HTERT RPE-1 (cell line): Measurements from ENCODE around the gene NR5A2.

ENCODE experiments used
- in situ Hi-C: fragments of 300-500 bp; cut with MboI; formaldehyde crosslinking; loops from 4 replicates; pipeline ENCODE4 v1.14.3; 2020; ENCODE audit warnings: low sequenced_read_pairs

NR5A2 gene

DNA sequence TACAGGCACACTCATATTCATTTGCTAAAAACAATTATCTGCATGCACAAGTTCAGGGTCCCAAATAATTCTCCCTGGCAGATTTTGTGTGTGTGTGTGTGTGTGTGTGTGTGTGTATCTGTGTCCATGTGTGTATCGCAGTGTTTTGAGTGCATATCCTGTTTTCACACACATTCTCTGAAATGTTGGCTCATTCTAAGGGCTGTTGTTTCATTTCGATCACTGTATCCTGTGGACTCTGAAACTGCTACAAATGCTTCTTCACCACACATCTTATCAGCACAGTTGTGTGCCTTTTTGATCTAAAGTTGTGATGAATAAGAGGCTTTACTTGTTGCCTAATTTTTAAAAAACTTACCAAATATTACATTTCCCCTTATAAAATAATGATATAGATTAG is 34.6 kb downstream of the NR5A2 start:
- in situ Hi-C loops: no loop called here

DNA sequence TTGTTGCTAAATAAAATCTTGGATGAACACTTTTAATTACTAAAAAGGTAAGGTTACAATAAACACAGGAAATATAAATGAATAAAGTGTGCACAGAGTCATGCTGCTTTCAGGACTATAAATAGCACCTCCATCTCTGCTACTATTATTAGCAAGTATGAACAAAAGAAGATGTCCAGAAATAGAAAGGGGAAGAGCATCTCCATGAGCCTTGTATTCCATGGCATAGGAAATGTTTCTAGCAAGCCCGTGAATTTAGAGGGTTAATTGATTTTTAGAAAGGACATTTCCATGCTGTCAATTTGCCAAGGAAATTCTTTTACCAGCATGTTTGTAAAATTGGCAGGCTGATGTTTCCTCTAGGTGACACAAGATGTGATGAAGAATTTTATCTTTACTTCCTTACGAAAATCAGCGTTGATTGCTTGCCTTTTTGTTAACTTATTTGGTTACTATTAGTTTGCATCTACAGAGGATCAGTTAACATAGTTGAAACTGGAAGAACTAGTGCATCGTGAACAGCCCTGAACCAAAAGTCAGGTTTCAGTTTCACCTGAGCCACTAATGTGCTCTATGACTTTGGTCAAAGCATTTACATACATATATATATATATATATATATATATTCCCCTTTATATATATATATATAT is 45.3 kb downstream of the NR5A2 start:
- in situ Hi-C loops: no loop called here

DNA sequence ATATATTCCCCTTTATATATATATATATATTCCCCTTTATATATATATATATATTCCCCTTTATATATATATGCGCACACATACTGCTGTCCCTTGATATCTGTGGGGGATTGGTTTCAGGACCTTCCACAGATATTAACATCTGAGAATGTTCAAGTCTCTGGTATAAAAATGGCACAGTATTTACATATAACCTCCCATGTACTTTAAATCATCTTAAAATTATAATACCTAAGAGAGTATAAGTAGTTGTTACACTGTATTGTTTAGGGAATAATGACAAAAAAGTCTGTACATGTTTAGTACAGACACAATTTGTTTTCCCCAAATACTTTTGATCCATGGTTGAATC is 45.8 kb downstream of the NR5A2 start:
- in situ Hi-C loops: no loop called here

DNA sequence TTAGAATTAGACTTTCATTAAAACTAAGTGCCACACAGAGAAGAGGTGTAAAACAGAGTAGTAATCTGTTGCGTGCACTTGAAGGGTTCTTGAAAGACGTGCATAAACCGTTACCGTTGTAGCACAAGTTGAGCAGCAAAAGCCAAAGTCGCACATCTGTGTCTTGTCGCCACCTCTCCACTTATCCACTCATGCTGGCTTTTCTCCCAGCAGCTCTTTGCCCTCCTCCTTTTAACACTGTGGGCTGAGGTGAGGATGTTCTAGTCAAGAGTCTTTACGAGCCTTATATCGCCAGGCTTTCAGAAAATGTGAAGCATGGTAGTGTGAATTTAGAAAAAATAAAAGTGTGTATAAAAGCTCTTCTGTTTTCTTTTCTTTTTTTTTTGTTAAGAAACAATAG is 48.0 kb downstream of the NR5A2 start:
- in situ Hi-C loops: no loop called here

DNA sequence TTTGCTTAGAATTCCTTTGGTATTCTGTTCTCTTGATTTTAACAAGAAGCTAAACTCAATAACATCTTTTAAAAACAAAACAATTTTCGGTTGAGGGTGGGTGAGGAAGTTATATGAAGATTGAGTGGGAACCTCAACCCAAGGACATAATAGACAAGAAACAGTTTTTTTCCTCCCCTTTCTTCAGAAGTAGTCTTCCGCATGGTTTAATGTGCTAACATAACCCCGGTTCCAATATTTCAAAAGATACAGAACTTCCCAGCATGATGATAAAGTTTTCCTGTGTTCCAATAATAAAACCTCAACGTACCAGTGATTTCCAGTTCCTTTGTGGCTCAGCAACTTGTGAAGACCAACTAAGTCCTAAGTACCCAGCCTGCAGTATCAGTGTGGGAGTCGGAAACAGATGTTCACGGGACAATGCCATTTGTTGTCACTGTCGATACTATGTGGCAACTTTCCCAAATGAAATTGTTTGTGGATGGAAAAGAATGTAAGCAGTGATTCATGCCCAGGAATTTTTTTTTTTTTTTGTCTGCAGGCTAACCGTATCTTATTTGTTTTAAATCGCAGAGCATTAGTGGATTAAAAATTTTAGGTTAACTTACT is 48.5 kb downstream of the NR5A2 start:
- in situ Hi-C loops: no loop called here

DNA sequence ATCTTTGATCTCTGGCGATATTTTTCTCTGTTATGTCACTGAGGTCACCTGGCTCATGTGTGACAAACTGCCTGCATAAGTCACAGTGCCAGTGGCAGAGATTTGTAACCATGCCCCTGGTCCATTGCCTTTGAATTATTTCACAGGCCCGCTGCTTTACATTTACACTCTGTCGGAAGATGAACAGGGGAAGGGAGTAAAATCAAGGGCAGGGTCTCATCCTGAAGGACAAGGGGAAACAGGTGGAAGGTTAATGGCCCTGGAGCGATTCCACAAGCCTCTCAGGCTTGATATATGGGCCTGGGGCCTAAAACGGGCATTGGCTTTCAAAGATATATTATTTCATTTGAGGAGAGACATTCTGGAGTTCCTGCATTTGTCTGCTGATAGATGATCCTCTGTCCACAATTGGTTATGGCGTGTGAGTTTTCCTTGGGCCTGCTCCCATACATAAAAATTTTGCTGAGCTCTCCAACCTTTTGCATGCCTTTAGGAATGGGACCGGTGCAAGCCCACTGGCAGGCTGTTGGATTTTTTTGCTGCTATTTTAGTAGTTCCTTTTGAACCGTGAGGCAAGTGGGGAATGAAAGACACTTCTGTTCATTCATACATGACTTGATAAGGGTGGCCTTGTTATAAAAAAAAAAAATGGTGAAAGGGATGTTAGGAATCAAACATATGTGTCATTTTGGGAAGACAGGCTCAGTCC is 51.9 kb downstream of the NR5A2 start:
- in situ Hi-C loops: no loop called here

DNA sequence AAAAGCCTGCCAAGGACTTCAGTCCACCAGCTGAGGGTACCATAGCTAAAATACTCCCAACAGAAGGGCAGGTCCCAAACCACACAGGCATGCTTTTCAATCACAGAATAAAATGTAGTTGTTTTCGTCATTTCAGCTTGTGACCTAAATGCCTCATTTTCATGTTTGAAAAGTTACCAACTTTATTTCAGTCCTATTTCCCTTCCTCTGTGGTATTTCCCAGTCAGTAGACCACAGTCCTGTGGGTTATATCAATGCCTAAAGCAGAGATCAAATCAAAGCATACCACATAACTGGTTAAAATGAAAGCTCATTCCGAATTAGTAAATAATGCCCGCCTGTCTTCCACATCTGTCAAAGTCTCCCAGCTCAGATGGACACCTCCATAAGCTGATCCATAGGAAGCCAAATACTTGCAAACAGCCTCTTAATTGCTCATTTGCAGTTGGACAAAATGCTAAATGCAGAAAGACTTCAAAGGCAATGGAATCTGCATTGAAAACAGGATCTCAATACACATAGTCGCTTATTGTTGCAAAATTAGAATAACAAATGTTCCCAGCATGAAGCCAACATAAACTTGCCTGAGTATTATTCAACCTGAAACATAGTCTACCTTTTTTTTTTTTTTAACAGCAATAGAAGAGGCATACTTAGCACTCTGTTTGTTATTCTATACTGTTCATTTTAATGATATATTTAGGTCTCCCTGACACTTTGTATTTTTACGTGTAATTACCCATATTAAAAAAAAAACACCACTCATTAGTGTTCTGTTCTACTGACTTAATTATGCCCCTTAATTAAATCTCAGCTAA is 53.9 kb downstream of the NR5A2 start:
- in situ Hi-C loops: no loop called here

DNA sequence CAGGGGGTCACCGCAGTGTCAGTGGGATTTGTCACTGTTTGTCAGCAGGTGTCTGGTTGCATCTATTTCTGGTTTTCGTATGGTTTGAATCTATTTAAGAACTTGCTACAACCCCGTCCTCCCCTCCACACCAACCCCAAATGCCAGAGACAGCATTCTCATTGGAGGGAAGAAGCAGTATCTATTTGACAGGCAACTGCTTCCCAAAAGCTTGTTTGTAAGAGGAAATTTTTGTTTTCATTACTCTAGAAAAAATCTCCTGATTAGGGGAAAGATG is 54.4 kb downstream of the NR5A2 start:
- in situ Hi-C loops: no loop called here

DNA sequence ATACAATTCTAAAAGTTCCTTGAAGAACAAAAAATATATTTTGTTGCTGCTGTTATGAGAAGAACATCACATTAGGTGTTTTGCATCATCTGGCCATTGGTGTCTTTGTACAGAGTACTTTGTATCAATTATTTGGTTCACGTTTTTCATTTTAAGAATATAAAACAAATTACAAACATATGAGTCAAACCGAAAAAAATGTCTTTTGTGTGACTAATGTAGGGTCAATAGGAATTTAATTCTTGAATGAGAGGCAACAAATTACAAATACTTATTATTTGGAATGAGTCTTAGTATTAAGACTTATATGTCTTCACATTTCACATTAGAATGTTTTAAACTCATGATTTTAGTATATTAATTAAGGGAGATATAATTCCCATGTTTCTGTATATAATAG is 54.8 kb downstream of the NR5A2 start:
- in situ Hi-C loops: no loop called here

DNA sequence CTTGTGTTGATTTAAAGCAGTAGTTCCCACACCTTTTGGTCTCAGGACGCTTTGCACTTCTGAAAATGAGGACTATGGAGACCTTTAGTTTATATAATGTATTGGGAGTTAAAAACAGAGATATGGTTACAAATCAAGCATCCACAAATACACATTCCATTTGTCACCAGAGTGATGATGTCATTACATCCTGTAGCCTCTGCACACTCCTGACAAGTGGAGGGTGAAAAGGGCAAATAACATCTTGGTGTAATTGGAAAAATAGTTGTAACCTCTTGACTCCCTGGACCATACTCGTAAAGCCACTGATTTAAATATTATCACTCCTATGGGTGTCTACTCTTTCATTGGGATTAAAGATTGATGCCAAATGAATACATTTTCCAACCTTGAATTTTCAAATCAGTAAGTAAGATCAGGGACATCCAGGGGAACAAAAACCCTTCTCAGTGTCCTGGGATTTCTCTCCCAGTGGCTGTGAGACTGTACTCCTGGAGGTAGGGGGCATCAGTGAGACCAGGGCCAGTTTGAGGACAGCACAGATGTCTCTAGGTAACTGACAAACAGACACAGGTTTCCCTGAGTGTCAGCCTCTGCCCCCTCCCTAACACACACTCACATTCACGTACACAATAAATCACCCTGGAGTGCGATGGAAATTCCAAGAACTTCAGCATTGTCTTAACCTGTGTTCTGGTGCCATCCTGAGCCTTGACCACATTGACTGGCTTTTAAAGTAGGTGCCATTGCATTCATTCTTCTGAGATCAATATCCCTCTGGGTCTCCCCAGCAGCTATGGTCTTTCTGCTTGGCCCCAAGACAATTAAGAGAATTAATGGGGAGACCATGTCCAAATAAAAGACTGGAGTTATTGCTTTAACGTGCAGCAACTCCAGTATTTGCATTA is 63.0 kb downstream of the NR5A2 start:
- in situ Hi-C loops: no loop called here

DNA sequence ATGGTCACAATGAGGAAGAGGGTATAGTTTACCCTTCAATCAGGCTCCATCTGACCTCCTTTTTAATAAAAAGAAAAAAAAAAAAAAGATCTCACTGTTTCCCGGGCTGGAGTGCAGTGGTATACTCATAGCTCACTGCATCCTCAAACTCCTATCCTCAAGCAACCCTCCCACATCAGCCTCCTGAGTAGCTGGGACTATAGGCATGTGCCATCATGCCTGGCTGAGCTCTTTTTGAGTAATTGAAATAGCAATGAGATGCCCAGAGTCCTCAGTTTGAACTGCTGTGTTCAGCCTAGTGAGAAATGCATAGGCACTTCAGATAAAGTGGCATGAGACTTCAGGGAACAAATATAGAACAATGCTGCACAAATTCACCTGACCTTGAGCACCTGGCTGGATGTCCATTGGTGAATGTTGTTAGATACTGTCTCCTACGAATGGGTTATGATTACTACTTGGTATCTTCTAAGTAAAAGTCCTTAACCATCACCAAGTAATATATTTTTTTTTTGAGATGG is 67.6 kb downstream of the NR5A2 start:
- in situ Hi-C loops: no loop called here

DNA sequence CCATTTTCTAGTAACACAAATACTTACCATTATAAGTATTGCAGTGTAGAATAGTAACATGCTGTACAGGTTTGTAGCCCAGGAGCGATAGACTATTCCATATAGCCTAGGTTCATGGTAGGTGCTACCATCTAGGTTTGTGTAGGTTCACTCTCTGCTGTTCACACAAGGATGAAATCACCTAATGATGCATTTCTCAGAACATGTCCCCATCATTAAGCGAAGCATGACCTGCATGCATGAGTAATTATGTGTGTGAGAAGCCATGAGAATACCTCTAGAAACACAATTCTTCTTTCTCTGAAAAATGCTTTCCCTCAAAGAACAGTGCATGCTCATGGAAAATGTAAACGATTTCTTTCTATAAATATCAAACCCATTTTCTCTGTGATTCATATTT is 69.3 kb downstream of the NR5A2 start:
- in situ Hi-C loops: no loop called here

DNA sequence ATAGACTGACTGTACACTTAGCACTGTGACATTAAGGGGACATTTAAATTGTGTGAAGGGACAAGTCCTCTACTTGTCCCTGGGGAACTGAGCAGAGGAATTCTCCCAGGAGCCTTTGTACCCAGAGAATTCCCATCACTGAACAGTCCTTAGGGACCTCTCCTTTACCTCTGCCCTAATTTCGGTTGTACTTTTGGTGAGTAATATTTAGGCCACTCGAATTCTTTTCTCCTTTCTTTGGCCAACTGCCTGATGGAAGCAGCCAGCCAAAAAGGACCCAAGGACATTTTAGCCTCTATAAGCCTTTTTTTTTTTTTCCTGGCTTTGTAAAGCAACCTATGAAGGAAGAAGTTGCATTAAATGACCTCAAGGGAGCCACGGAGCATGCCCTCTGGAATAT is 71.5 kb downstream of the NR5A2 start:
- in situ Hi-C loops: no loop called here

DNA sequence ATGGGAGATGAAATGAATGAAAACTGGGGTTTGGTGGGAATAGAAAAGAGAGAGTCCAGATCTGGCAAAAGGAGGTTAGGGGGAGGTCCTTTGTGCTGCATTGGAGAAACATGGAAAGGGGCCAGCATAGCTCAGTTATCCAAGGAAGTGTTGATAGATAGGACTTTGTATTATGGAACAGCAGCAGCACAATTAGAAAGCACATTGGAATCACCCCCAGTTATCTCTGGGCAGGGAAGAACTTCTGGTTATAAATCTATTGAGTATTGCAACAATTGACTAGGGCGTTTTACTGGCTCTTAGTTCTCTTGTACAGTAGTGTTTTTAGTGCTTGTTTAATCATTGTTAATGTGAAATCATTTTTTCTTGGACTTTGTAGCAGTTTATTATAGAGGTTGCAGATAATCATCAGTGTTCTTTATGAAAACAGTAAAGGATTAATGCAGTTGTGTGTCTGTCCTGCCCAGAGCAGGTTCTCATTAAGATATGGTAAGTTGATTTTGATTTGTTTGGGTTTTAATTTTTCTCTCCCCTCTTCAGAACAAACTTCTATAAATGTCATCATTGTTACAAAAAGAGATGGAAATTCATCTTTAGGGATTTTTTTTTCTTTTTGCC is 76.6 kb downstream of the NR5A2 start:
- in situ Hi-C loops: no loop called here

DNA sequence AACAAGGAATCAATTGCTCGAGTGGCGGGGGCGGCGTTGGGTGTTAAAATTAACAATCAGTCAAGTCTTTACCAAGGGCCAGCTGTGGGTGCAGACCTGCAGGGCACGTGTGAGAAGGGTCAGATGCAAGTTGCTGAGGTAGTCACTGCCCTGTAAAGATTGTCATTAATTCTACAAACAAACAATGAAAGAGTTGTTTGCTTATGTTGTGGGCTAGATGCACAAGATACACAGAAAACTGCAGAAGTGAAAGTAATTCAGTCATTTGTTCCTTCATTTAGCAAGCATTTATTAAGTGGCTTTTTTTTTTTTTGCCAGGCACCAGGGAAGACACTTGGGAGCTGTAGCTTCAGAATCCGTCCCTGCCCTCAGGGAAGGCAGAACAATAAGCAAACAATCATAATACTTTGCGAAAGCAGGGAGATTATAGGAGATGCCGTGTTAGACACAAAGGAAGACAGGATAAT is 79.5 kb downstream of the NR5A2 start:
- in situ Hi-C loops: no loop called here

DNA sequence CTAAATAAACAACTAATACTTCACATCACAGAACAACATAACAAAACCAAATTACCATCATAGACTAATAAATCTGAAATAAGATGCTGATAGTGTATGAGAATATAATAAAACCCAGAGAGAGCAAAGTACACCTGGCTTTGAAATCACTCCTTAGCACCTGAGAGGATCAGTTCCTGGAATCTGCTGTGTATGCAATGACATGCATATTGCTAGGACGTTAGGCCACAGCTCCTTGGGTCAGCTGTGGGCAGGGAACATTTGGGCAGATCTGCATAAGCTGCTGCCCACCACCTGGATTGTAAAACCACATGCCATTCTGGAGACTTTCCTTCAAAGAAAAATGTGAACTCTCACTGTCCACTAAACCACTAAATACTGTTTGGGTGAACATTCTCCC is 81.1 kb downstream of the NR5A2 start:
- in situ Hi-C loops: no loop called here

DNA sequence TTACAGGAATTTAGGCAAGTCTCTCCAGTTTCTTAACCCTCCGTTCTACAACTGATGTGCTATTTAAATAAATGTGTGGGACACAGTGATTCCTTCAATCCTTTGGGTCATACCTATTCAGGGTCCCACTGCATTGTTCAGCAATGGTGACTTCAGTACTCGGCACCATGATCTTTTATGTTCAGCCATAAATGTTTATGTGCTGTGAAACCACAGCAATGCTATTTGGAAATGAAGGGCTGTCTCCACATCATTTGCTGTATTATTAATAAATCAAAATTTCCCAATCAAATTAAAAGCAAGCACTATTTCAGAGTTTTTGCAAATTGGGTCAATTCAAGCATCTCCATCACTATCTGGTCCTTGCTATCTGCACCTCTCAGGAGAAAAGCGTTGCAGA is 84.8 kb downstream of the NR5A2 start:
- in situ Hi-C loops: no loop called here

DNA sequence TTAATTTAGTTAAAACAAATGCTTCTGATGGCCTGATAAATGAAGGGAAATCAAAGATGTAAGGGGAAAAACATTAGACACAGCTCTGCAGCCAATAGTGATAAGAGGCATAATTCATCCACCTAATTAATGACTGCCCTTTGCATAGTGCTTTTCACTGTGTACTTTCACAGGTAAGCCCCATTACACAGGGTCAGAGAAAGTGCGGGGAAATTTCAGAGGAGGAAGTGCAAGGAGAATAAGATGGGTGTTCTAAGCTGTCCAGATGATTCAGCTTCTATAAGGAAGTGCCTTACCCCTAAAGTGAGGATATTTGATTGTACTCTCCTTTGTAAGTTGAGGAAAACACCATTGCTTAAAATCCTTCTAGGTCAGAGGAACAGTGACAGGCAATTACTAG is 88.0 kb downstream of the NR5A2 start:
- in situ Hi-C loops: no loop called here

DNA sequence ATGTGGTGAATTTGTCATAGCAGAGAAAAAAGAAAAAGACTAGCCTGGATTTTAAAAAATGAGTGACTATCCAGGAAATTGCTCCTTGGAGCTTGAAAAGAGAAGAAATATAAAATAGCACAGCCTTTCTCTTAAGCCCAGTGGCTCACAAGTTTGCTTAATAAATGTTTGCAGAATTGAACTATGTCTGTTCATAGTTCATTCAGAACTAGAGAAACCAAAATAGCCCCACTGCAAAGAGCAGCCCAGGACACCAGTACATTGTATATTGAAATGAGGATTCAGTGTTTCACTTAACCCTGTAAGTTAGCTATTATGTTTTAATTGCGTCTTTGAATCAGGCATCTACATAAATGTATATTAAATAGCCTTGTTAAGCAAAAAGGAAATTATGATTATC is 88.8 kb downstream of the NR5A2 start:
- in situ Hi-C loops: no loop called here
